HepG2 (cell line): ENCODE measurements around the gene CCDC85C. TPM values are rescaled to one million over a fixed set of nuclear protein-coding genes. Genes with fewer than 3 reads are reported as not detected.
A peak's percentile ranks its signal among the peaks of the same experiment; 100 is the strongest.

Experiments
- ATAC-seq: fragments of 200-7000 bp; cut with Tn5 transposase; 3 replicates; pipeline ENCODE4 v1.9.1; 2020; ENCODE audit warnings: mild to moderate bottlenecking, moderate library complexity
- BruUV-seq: library from RNA; stranded (reverse); fragments of 400-500 nt; replicated peaks from 2 replicates; lab custom pipeline; 2021; lab: Mats Ljungman, UMichigan
- CTCF ChIA-PET: fragments of 300-600 bp; formaldehyde crosslinking; extraction: SDS; loops from one replicate; lab custom pipeline; 2021; ENCODE audit warnings: low total read pairs, inconsistent platforms, low intra/inter-chr PET ratio; lab: Yijun Ruan, JAX
- POLR2A ChIA-PET: fragments of 350-600 bp; sonication (Branson Sonifier 250); formaldehyde crosslinking; loops from one replicate; lab custom pipeline; 2020; ENCODE audit warnings: antibody characterized with exemption, inconsistent platforms; lab: Yijun Ruan, JAX
- DNase-seq: peaks from one replicate; pipeline ENCODE4 v3.0.0-alpha.2; 2015; ENCODE audit warnings: low spot score
- FAIRE-seq: peaks from 3 replicates; lab custom pipeline; 2011; peaks lifted over from hg19 to GRCh38; lab: Jason Lieb, UNC
- H2AFZ ChIP-seq: one replicate; pipeline ENCODE4 v1.6.1; 2011; ENCODE audit warnings: low read length, inconsistent platforms
- H3K27ac ChIP-seq: fragments of 300-600 bp; 3 replicates; pipeline ENCODE4 v1.8.0; 2011; ENCODE audit warnings: mixed run types, mild to moderate bottlenecking, mixed read lengths, low read length, inconsistent platforms; ENCODE audit not compliant: insufficient read depth; ENCODE audit errors: extremely low read length
- H3K27me3 ChIP-seq, 2 experiments: fragments of 200-600 bp in 1 of 2; 2 replicates in 1 of 2; 3 replicates in 1 of 2; pipeline versions ENCODE4 v1.6.0 to v1.8.0; 2011; ENCODE audit warnings: low read length in 2 of 2, mild to moderate bottlenecking in 2 of 2, moderate library complexity in 2 of 2, inconsistent platforms in 1 of 2; ENCODE audit not compliant: insufficient read depth in 2 of 2, control insufficient read depth in 1 of 2
- H3K36me3 ChIP-seq, 2 experiments: fragments of 200-600 bp in 1 of 2; replicated peaks in 1 of 2; 2 replicates in 1 of 2; 3 replicates in 1 of 2; pipeline versions ENCODE4 v1.5.1 to v1.8.0; 2011; ENCODE audit warnings: low read length in 2 of 2, inconsistent platforms in 1 of 2; ENCODE audit not compliant: insufficient read depth in 2 of 2, control insufficient read depth in 1 of 2
- H3K4me1 ChIP-seq: 2 replicates; pipeline ENCODE4 v1.5.1; 2012; ENCODE audit warnings: low read length, inconsistent platforms; ENCODE audit not compliant: insufficient read depth
- H3K4me2 ChIP-seq: 2 replicates; pipeline ENCODE4 v1.6.0; 2011; ENCODE audit warnings: low read depth, low read length, inconsistent platforms
- H3K4me3 ChIP-seq, 3 experiments: fragments of 200-600 bp in 1 of 3; sonication (generic), shearing (Covaris generic) in 1 of 3; replicated peaks in 1 of 3; 2 replicates each; pipeline ENCODE4 v1.5.1; 2011 to 2016; ENCODE audit warnings: low read length in 3 of 3, inconsistent platforms in 2 of 3, low read depth in 2 of 3, mild to moderate bottlenecking in 2 of 3, control low read depth in 1 of 3, mixed read lengths in 1 of 3; ENCODE audit not compliant: insufficient read depth in 1 of 3
- H3K79me2 ChIP-seq: one replicate; pipeline ENCODE4 v1.6.1; 2011; ENCODE audit warnings: low read length, inconsistent platforms; ENCODE audit not compliant: insufficient read depth
- H3K9ac ChIP-seq: 2 replicates; pipeline ENCODE4 v1.6.0; 2011; ENCODE audit warnings: mild to moderate bottlenecking, low read depth, low read length, inconsistent platforms; ENCODE audit not compliant: insufficient read depth
- H3K9me3 ChIP-seq: 2 replicates; pipeline ENCODE4 v1.5.1; 2012; ENCODE audit warnings: mild to moderate bottlenecking, low read length
- H4K20me1 ChIP-seq: 2 replicates; pipeline ENCODE4 v1.6.0; 2011; ENCODE audit warnings: inconsistent platforms, mild to moderate bottlenecking, low read length, moderate library complexity; ENCODE audit not compliant: insufficient read depth
- BRCA1 ChIP-seq: sonication (generic); formaldehyde crosslinking; IDR thresholded peaks from 2 replicates; pipeline ENCODE4 v1.4.0; 2020; ENCODE audit warnings: missing genetic modification reagents
- DNMT1 ChIP-seq: sonication (generic); formaldehyde crosslinking; IDR thresholded peaks from 2 replicates; pipeline ENCODE4 v1.5.1; 2020; ENCODE audit warnings: mild to moderate bottlenecking, missing genetic modification reagents
- EEA1 ChIP-seq: sonication (generic); formaldehyde crosslinking; IDR thresholded peaks from 2 replicates; pipeline ENCODE4 v1.5.1; 2020; ENCODE audit warnings: mild to moderate bottlenecking, missing genetic modification reagents, borderline replicate concordance
- HNRNPK ChIP-seq: fragments of 200-400 bp; formaldehyde crosslinking; IDR thresholded peaks from 2 replicates; pipeline ENCODE4 v1.6.1; 2018; ENCODE audit warnings: low read length, low read depth, moderate library complexity, mild to moderate bottlenecking; ENCODE audit not compliant: poor library complexity, severe bottlenecking
- JUNB ChIP-seq: sonication (generic); formaldehyde crosslinking; IDR thresholded peaks from 2 replicates; pipeline ENCODE4 v1.8.0; 2022; ENCODE audit warnings: missing genetic modification reagents, mild to moderate bottlenecking, borderline replicate concordance
- RELA ChIP-seq: sonication (generic); formaldehyde crosslinking; IDR thresholded peaks from 2 replicates; pipeline ENCODE4 v1.4.0; 2020; ENCODE audit warnings: missing genetic modification reagents
- SAP130 ChIP-seq: IDR thresholded peaks from 2 replicates; pipeline ENCODE4 v1.6.1; 2016; ENCODE audit warnings: low read depth
- SIN3A ChIP-seq: IDR thresholded peaks from 2 replicates; pipeline ENCODE4 v1.6.1; 2011; ENCODE audit warnings: low read depth, mild to moderate bottlenecking, control low read depth, low read length, borderline replicate concordance
- SP5 ChIP-seq: IDR thresholded peaks from 2 replicates; pipeline ENCODE4 v1.6.1; 2016; ENCODE audit warnings: low read depth, borderline replicate concordance
- TEAD3 ChIP-seq: optimal IDR thresholded peaks from 2 replicates; pipeline ENCODE3; 2016; ENCODE audit warnings: borderline replicate concordance
- ZBTB1 ChIP-seq: sonication (generic); formaldehyde crosslinking; IDR thresholded peaks from 2 replicates; pipeline ENCODE4 v1.4.0; 2020; ENCODE audit warnings: missing genetic modification reagents, borderline replicate concordance
- ZFP82 ChIP-seq: sonication (generic); formaldehyde crosslinking; IDR thresholded peaks from 2 replicates; pipeline ENCODE4 v1.5.1; 2020; ENCODE audit warnings: mild to moderate bottlenecking, missing genetic modification reagents, borderline replicate concordance
- ZNF292 ChIP-seq: sonication (generic); formaldehyde crosslinking; IDR thresholded peaks from 2 replicates; pipeline ENCODE4 v1.8.1; 2022; ENCODE audit warnings: mild to moderate bottlenecking, low read depth, missing genetic modification reagents, borderline replicate concordance
- WGBS: methylation state at CpG from one replicate; pipeline ENCODE4 v1.1.6; 2017; ENCODE audit warnings: low lambda C conversion rate; 5-methylcytosine and 5-hydroxymethylcytosine counted together
- in situ Hi-C: cut with HindIII; loops from 2 replicates; pipeline ENCODE4 v1.10.0; 2017; ENCODE audit warnings: low pct_unique_long_range_greater_than_20kb; ENCODE audit not compliant: extremely low pct_ligation_motif_present
- intact Hi-C: fragments of 100-400 bp; cut with micrococcal nuclease; formaldehyde crosslinking; loops from one replicate; pipeline ENCODE4 v1.10.0; 2022; ENCODE audit not compliant: unreplicated experiment
- polyA plus RNA-seq, 8 experiments: library from polyadenylated mRNA; depleted of rRNA in 3 of 8; stranded (reverse) in 7 of 8; unstranded in 1 of 8; fragments of >200 nt; fragmentation: Illumina TruSeq in 4 of 8; extraction: Trizol in 4 of 8; gene quantifications; 2 replicates each; pipeline versions ENCODE4 v1.2.1 to v1.2.3, GENCODE V29; 2011 to 2016; ENCODE audit warnings: low read depth in 4 of 8, missing spikeins in 1 of 8, mixed read lengths in 1 of 8; ENCODE audit not compliant: insufficient read depth in 1 of 8
- total RNA-seq, 5 experiments: library from RNA; depleted of rRNA; stranded (reverse); fragments of >200 nt; fragmentation: Illumina TruSeq; extraction: Trizol; gene quantifications; 2 replicates each; pipeline ENCODE4 v1.2.3, GENCODE V29; 2016; ENCODE audit warnings: low read depth in 1 of 5
- TF ChIP-seq, protein P1 (sequence below): sonication (generic); formaldehyde crosslinking; IDR thresholded peaks from 2 replicates; pipeline ENCODE4 v1.4.0; 2020; ENCODE audit warnings: missing genetic modification reagents
- TF ChIP-seq, protein P2 (sequence below): sonication (generic); formaldehyde crosslinking; IDR thresholded peaks from 2 replicates; pipeline ENCODE4 v1.4.0; 2020; ENCODE audit warnings: missing genetic modification reagents
- TF ChIP-seq, protein P3 (sequence below): sonication (generic); formaldehyde crosslinking; IDR thresholded peaks from 2 replicates; pipeline ENCODE4 v1.5.1; 2020; ENCODE audit warnings: mild to moderate bottlenecking, missing genetic modification reagents, moderate library complexity
- TF ChIP-seq, protein P4 (sequence below): sonication (generic); formaldehyde crosslinking; IDR thresholded peaks from 2 replicates; pipeline ENCODE4 v1.9.0; 2022; ENCODE audit warnings: low read depth, missing genetic modification reagents

CCDC85C gene
- total and polyA plus RNA-seq, 2 of the 13 experiments (the other 11 are each of a cell fraction or from before 2014, with no cell fraction given), result 18.8 to 43.8 TPM

DNA sequence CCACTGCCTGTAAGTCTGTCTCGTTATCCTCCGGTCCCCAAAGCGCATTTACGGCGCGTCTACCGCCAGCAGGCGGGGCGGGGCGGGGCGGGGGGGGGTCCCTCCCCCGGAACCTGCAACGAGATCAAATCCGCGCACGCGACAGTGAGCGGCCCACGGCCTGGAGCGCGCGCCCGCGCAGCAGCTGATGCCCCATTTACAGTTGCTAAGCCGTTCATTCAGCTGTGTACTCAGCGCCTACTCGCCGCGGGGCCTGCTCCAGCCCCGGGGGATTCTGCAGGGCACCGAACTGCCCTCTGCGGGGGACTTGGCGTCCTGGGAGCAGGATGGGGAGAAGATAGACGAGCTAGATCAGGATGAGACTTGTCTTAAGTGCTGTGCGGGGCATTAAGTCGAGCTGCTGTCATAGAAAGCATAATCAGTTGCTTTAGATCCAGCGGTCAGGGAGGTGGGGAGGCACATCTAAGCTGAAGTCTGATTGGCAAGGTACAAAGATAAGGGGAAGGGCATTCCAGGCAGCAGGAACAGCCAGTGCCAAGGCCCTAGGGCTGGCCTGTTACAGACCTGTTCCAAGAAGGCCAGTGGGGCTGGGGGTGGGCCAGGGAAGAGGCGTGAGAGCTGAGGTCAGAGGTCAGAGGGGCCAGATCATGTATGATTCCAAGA lies 1.4 kb upstream of the CCDC85C start:
- H3K27me3 ChIP-seq, result no peaks in the 10 kb centered on the region; a peak in 1 of 5 replicates
- in situ Hi-C loops (no loop called here), intact Hi-C loops (no loop called here)
- peak overlapping the region; percentile 90 for H3K4me2 ChIP-seq
- peaks cover 33% of the 10 kb centered on the region for H3K79me2 ChIP-seq
- no peaks in the 10 kb centered on the region for H3K9me3 ChIP-seq
- no TSS peak for BruUV-seq
- H3K27ac ChIP-seq, result peak overlapping the region; percentile 81
- CTCF ChIA-PET, result no interaction called here
- no peak overlapping the region for H2AFZ ChIP-seq
- H4K20me1 ChIP-seq, result peaks cover 5% of the 10 kb centered on the region
- H3K9ac ChIP-seq, result peak overlapping the region; percentile 78
- WGBS, result 2% methylated on average over 19 of the region's 38 CpGs
- FAIRE-seq (no peak), DNase-seq (peak; percentile 28), ATAC-seq (peak; percentile 38)
- POLR2A ChIA-PET, result interaction anchor here (1.0 to 8.6 kb wide), 4 partner anchors 13 to 124 kb away, joined by 3 to 101 read pairs (median 3); partner anchors contain the start of genes CCNK and SETD3
- peak overlapping the region; percentile 70 to 89 (median 83) for H3K4me3 ChIP-seq
- no peaks in the 10 kb centered on the region for H3K36me3 ChIP-seq
- peaks cover 43% of the 10 kb centered on the region for H3K4me1 ChIP-seq
- TF ChIP-seq DNMT1 (CRISPR knock-in tag), result 0 out of 2 replicates have a peak, but pooled peaks have one; percentile 46
- TF ChIP-seq JUNB (CRISPR knock-in tag), result no peak
- TF ChIP-seq, protein P1, sequence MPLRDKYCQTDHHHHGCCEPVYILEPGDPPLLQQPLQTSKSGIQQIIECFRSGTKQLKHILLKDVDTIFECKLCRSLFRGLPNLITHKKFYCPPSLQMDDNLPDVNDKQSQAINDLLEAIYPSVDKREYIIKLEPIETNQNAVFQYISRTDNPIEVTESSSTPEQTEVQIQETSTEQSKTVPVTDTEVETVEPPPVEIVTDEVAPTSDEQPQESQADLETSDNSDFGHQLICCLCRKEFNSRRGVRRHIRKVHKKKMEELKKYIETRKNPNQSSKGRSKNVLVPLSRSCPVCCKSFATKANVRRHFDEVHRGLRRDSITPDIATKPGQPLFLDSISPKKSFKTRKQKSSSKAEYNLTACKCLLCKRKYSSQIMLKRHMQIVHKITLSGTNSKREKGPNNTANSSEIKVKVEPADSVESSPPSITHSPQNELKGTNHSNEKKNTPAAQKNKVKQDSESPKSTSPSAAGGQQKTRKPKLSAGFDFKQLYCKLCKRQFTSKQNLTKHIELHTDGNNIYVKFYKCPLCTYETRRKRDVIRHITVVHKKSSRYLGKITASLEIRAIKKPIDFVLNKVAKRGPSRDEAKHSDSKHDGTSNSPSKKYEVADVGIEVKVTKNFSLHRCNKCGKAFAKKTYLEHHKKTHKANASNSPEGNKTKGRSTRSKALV (CRISPR knock-in tag), result 0 out of 2 replicates have a peak, but pooled peaks have one; percentile 34
- TF ChIP-seq HNRNPK, result peak; percentile 47
- TF ChIP-seq, protein P2, sequence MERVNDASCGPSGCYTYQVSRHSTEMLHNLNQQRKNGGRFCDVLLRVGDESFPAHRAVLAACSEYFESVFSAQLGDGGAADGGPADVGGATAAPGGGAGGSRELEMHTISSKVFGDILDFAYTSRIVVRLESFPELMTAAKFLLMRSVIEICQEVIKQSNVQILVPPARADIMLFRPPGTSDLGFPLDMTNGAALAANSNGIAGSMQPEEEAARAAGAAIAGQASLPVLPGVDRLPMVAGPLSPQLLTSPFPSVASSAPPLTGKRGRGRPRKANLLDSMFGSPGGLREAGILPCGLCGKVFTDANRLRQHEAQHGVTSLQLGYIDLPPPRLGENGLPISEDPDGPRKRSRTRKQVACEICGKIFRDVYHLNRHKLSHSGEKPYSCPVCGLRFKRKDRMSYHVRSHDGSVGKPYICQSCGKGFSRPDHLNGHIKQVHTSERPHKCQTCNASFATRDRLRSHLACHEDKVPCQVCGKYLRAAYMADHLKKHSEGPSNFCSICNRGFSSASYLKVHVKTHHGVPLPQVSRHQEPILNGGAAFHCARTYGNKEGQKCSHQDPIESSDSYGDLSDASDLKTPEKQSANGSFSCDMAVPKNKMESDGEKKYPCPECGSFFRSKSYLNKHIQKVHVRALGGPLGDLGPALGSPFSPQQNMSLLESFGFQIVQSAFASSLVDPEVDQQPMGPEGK (CRISPR knock-in tag), result peak; percentile 49
- no peak; the same call in 1 of the 2 replicates for TF ChIP-seq SAP130 (CRISPR knock-in tag)
- no peak for TF ChIP-seq ZFP82 (CRISPR knock-in tag)
- TF ChIP-seq ZNF292 (CRISPR knock-in tag), result peak; percentile 38; the same call in 1 of the 2 replicates
- TF ChIP-seq, protein P3, sequence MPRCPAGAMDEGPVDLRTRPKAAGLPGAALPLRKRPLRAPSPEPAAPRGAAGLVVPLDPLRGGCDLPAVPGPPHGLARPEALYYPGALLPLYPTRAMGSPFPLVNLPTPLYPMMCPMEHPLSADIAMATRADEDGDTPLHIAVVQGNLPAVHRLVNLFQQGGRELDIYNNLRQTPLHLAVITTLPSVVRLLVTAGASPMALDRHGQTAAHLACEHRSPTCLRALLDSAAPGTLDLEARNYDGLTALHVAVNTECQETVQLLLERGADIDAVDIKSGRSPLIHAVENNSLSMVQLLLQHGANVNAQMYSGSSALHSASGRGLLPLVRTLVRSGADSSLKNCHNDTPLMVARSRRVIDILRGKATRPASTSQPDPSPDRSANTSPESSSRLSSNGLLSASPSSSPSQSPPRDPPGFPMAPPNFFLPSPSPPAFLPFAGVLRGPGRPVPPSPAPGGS (CRISPR knock-in tag), result no peak
- peak; percentile 12 for TF ChIP-seq TEAD3
- no peak for TF ChIP-seq ZBTB1 (CRISPR knock-in tag)
- TF ChIP-seq SIN3A, result peak; percentile 58; the same call in 1 of the 2 replicates
- no peak for TF ChIP-seq SP5 (CRISPR knock-in tag)
- TF ChIP-seq, protein P4, sequence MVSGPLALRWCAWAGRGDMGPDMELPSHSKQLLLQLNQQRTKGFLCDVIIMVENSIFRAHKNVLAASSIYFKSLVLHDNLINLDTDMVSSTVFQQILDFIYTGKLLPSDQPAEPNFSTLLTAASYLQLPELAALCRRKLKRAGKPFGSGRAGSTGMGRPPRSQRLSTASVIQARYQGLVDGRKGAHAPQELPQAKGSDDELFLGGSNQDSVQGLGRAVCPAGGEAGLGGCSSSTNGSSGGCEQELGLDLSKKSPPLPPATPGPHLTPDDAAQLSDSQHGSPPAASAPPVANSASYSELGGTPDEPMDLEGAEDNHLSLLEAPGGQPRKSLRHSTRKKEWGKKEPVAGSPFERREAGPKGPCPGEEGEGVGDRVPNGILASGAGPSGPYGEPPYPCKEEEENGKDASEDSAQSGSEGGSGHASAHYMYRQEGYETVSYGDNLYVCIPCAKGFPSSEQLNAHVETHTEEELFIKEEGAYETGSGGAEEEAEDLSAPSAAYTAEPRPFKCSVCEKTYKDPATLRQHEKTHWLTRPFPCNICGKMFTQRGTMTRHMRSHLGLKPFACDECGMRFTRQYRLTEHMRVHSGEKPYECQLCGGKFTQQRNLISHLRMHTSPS, result peak; percentile 18; the same call in 1 of the 2 replicates
- no peak for TF ChIP-seq RELA
- TF ChIP-seq BRCA1, result no peak
- no peak for TF ChIP-seq EEA1
